Erythroblast (primary cell): ENCODE data around the gene CYSRT1.

Experiments used
- GATA1 ChIP-seq: IDR thresholded peaks from 2 replicates; pipeline ENCODE4 v1.6.1; 2011; ENCODE audit warnings: low read depth, mild to moderate bottlenecking, control low read depth, low read length, moderate library complexity
- POLR2A ChIP-seq: IDR thresholded peaks from 2 replicates; pipeline ENCODE4 v1.6.1; 2011; ENCODE audit warnings: mild to moderate bottlenecking, low read length

- TF ChIP-seq POLR2A (no peak), GATA1 (no peak)
These were observed 45.2 kb upstream of the CYSRT1 start for GRCh38 chr9:137179761-137180160.
